HG02973 (cell line): ENCODE data around the gene CLK3.
"Not testable (repeated sequence)": the region's sequence is repeated elsewhere in the genome, so short reads cannot be mapped to it uniquely, and the experiment has no call there.

Experiments used
- ATAC-seq: cut with Tn5 transposase; IDR thresholded peaks from one replicate; pipeline ENCODE4 v1.9.1; 2021; ENCODE audit warnings: moderate library complexity; ENCODE audit not compliant: unreplicated experiment

Gene CLK3

GRCh38 chr15:74641151-74641550 lies 25.5 kb downstream of the CLK3 start:
- no peak for ATAC-seq

- no peak for ATAC-seq
Observed at GRCh38 chr15:74642348-74642733, 26.7 kb downstream of the CLK3 start.

- ATAC-seq, result no peak
Observed at GRCh38 chr15:74642734-74643664, 27.4 kb downstream of the CLK3 start.

GRCh38 chr15:74643665-74644204 lies 28.1 kb downstream of the CLK3 start:
- ATAC-seq, result no peak

GRCh38 chr15:74646480-74646879 lies 30.8 kb downstream of the CLK3 start:
- no peak for ATAC-seq

- ATAC-seq, result no peak
Observed at GRCh38 chr15:74648051-74648842, 32.6 kb downstream of the CLK3 start.

GRCh38 chr15:74651242-74651741 lies 35.7 kb downstream of the CLK3 start:
- ATAC-seq, result no peak

- no peak for ATAC-seq
Observed at GRCh38 chr15:74653426-74654102, 37.9 kb downstream of the CLK3 start.

- no peak for ATAC-seq
Observed at GRCh38 chr15:74655424-74655823, 39.8 kb downstream of the CLK3 start.

GRCh38 chr15:74656935-74657535 lies 41.4 kb downstream of the CLK3 start:
- no peak for ATAC-seq

GRCh38 chr15:74657846-74658245 lies 42.2 kb downstream of the CLK3 start:
- ATAC-seq, result no peak

- ATAC-seq, result not testable (repeated sequence)
Observed at GRCh38 chr15:74661280-74661679, 45.6 kb downstream of the CLK3 start.

GRCh38 chr15:74662064-74662860 lies 46.6 kb downstream of the CLK3 start:
- ATAC-seq, result no peak

- ATAC-seq, result no peak
Observed at GRCh38 chr15:74663303-74664027, 47.8 kb downstream of the CLK3 start.

GRCh38 chr15:74664028-74664616 lies 48.5 kb downstream of the CLK3 start:
- no peak for ATAC-seq

GRCh38 chr15:74664670-74665069 lies 49.0 kb downstream of the CLK3 start:
- ATAC-seq, result no peak

- no peak for ATAC-seq
Observed at GRCh38 chr15:74667975-74668374, 52.3 kb downstream of the CLK3 start.

GRCh38 chr15:74669627-74670026 lies 54.0 kb downstream of the CLK3 start:
- no peak for ATAC-seq

- ATAC-seq, result no peak
Observed at GRCh38 chr15:74674161-74674560, 58.5 kb downstream of the CLK3 start.
